Measurements from ENCODE around the gene ZNF592.
"Not testable (repeated sequence)": the region's sequence is repeated elsewhere in the genome, so short reads cannot be mapped to it uniquely, and the experiment has no call there.

ZNF592 gene

DNA sequence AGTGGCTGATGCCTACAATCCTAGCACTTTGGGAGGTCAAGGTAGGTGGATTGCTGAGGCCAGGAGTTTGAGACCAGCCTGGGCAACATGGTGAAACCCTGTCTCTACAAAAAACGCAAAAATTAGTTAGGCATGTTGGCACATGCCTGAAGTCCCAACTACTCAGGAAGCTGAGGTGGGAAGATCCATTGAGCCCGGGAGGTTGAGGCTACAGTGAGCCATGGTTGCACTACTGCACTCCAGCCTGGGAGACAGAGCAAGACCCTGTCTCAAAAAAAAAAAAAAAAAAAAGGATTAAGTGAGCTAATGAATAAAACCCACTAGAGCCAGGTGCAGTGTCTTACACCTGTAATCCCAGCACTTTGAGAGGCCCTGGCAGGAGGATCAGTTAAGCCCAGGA, 25.8 kb upstream of the ZNF592 start:
- Histone ChIP-seq H3K4me3 (ENCODE audit: insufficient read depth, low read depth, low read length) (no peak overlapping the region), H3K9me3 (ENCODE audit: control insufficient read depth, low read length) (no peaks in the 10 kb centered on the region), H3K4me1 (ENCODE audit: control insufficient read depth, insufficient read depth, low read length) (no peaks in the 10 kb centered on the region), H3K36me3 (ENCODE audit: control insufficient read depth, insufficient read depth, low read length) (no peaks in the 10 kb centered on the region), H3K27ac (ENCODE audit: insufficient read depth, low read depth, low read length, poor library complexity, severe bottlenecking) (no peak overlapping the region), H3K27me3 (ENCODE audit: control insufficient read depth, insufficient read depth, low read length, poor library complexity, severe bottlenecking) (no peaks in the 10 kb centered on the region)
- WGBS, 2 experiments, result 94 to 95% methylated on average over 2 of the region's 2 CpGs

GRCh38 chr15:84725001-84725491, 23.3 kb upstream of the ZNF592 start:
- WGBS, 2 experiments, result 86 to 96% methylated on average over 1 of the region's 1 CpG
- Histone ChIP-seq H3K36me3 (ENCODE audit: control insufficient read depth, insufficient read depth, low read length) (no peaks in the 10 kb centered on the region), H3K4me1 (ENCODE audit: control insufficient read depth, insufficient read depth, low read length) (no peaks in the 10 kb centered on the region), H3K4me3 (ENCODE audit: insufficient read depth, low read depth, low read length) (no peak overlapping the region), H3K9me3 (ENCODE audit: control insufficient read depth, low read length) (no peaks in the 10 kb centered on the region), H3K27ac (ENCODE audit: insufficient read depth, low read depth, low read length, poor library complexity, severe bottlenecking) (no peak overlapping the region), H3K27me3 (ENCODE audit: control insufficient read depth, insufficient read depth, low read length, poor library complexity, severe bottlenecking) (no peaks in the 10 kb centered on the region)

DNA sequence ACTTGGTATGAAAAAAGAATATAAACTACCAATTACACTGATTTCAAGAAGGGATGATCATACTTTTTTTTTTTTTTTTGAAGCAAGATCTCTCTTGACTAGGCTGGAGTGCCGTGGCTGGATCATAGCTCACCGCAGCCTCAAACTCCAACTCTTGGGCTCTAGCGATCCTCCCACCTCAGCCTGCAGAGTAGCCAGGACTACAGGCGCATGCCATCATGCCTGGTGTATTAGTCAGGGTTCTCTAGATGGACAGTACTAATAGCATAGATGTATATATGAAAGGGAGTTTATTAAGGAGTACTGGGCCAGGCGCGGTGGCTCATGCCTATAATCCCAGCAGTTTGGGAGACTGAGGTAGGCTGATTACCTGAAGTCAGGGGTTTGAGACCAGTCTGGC, 21.0 kb upstream of the ZNF592 start:
- WGBS, 2 experiments, result 94 to 97% methylated on average over 6 of the region's 6 CpGs
- no peaks in the 10 kb centered on the region for H3K9me3 ChIP-seq (ENCODE audit: control insufficient read depth, low read length)
- H3K36me3 ChIP-seq (ENCODE audit: control insufficient read depth, insufficient read depth, low read length), result no peaks in the 10 kb centered on the region
- no peak overlapping the region for H3K27ac ChIP-seq (ENCODE audit: insufficient read depth, low read depth, low read length, poor library complexity, severe bottlenecking)
- no peaks in the 10 kb centered on the region for H3K27me3 ChIP-seq (ENCODE audit: control insufficient read depth, insufficient read depth, low read length, poor library complexity, severe bottlenecking)
- no peaks in the 10 kb centered on the region for H3K4me1 ChIP-seq (ENCODE audit: control insufficient read depth, insufficient read depth, low read length)
- H3K4me3 ChIP-seq (ENCODE audit: insufficient read depth, low read depth, low read length), result no peak overlapping the region

DNA sequence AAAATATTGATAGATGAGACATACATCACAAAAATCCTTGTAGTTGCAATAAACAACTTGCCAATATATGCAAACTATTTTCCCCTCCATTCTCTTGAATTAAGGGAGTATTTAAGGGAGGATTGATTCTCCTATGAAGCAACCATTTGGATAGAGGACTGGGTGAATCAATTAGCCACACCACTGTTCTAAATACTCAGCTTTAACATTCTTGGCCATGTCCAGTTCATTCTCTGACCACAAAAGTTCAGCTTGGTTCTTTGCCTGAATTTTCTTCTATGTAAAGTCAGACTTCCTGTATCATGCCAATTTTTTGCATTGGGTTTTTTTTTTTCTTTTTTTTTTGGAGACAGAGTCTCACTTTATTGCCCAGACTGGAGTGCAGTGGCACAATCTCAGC, 16.6 kb upstream of the ZNF592 start:
- no peak overlapping the region for H3K27ac ChIP-seq (ENCODE audit: insufficient read depth, low read depth, low read length, poor library complexity, severe bottlenecking)
- peaks cover 11% of the 10 kb centered on the region for H3K4me1 ChIP-seq (ENCODE audit: control insufficient read depth, insufficient read depth, low read length)
- H3K27me3 ChIP-seq (ENCODE audit: control insufficient read depth, insufficient read depth, low read length, poor library complexity, severe bottlenecking), result no peaks in the 10 kb centered on the region
- H3K9me3 ChIP-seq (ENCODE audit: control insufficient read depth, low read length), result no peaks in the 10 kb centered on the region
- no peak overlapping the region for H3K4me3 ChIP-seq (ENCODE audit: insufficient read depth, low read depth, low read length)
- H3K36me3 ChIP-seq (ENCODE audit: control insufficient read depth, insufficient read depth, low read length), result no peaks in the 10 kb centered on the region

DNA sequence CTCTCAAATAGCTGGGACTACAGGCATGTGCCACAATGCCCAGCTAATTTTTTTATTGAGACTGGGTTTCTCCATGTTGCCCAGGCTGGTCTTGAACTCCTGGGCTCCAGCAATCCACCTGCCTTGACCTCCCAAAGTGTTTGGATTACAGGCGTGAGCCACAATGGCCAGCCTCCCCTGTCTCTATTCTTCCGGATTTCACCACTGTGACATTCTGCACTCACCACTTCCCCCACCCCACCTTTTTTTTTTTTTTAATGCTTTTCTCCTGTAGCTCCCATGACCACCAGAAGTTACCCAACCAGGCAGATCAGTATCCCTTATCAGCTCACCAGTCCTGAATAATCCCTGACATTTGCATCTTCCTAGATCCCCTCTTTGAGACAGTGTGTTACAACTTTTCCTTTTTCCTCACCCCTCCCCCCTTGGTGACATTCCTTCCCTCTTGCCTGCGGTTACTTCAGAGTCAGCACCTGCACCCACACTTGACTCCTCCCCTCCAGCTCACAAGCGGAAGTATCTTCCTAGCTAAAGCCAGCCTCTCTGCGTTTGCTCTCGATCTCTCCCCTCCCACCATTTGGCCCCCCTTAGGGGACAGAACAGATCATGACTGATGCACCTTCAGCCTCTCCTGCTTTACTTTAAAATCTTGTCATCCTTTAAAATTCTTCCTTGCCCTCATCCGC, 13.5 kb upstream of the ZNF592 start:
- Histone ChIP-seq H3K9me3 (ENCODE audit: control insufficient read depth, low read length) (no peaks in the 10 kb centered on the region), H3K27ac (ENCODE audit: insufficient read depth, low read depth, low read length, poor library complexity, severe bottlenecking) (no peak overlapping the region), H3K4me3 (ENCODE audit: insufficient read depth, low read depth, low read length) (no peak overlapping the region), H3K27me3 (ENCODE audit: control insufficient read depth, insufficient read depth, low read length, poor library complexity, severe bottlenecking) (no peaks in the 10 kb centered on the region), H3K4me1 (ENCODE audit: control insufficient read depth, insufficient read depth, low read length) (peaks cover 11% of the 10 kb centered on the region), H3K36me3 (ENCODE audit: control insufficient read depth, insufficient read depth, low read length) (no peaks in the 10 kb centered on the region)
- WGBS, 2 experiments, result 12 to 16% methylated on average over 7 of the region's 7 CpGs

DNA sequence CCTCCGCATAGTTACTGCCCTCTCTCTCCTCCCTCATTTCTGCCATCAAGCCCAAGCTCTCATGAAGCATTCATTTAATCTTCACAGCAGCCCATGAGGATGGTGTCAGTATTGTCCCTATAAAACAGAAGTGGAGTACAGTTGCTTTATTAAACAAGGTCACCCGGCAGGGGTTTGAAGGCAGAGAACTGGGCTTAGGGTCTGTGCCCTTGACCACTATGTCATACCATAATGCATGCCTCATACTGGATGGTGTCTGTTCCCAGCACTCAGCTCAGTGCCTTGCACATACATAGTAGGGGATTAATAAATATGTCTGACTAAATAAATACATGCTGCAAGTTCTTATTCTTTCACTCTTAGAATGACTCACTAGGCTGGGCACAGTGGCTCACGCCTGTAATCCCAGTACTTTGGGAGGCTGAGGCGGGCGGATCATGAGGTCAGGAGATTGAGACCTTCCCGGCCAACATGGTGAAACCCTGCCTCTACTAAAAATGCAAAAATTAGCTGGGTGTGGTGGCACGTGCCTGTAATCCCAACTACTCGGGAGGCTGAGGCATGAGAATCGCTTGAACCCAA, 12.8 kb upstream of the ZNF592 start:
- peaks cover 11% of the 10 kb centered on the region for H3K4me1 ChIP-seq (ENCODE audit: control insufficient read depth, insufficient read depth, low read length)
- H3K4me3 ChIP-seq (ENCODE audit: insufficient read depth, low read depth, low read length); H3K27ac ChIP-seq (ENCODE audit: insufficient read depth, low read depth, low read length, poor library complexity, severe bottlenecking); H3K27me3 ChIP-seq (ENCODE audit: control insufficient read depth, insufficient read depth, low read length, poor library complexity, severe bottlenecking); H3K9me3 ChIP-seq (ENCODE audit: control insufficient read depth, low read length); H3K36me3 ChIP-seq (ENCODE audit: control insufficient read depth, insufficient read depth, low read length): not testable (repeated sequence)
- 79 to 83% methylated on average over 9 of the region's 9 CpGs for WGBS, 2 experiments

DNA sequence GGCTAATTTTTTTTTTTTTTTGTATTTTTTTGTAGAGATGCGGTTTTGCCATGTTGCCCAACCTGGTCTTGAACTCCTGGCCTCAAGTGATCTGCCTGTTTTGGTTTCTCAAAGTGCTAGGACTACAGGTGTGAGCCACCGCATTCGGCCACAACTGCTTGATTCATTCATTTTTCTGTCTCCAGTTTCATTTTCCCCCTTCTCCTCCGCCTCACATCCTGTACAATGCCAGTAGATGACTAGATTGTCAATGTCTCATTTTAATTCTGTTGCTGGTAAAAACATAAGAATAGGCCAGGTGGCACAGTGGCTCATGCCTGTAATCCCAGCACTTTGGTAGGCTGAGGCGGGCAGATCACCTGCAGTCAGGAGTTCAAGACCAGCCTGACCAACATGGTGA, 12.0 kb upstream of the ZNF592 start:
- Histone ChIP-seq H3K36me3 (ENCODE audit: control insufficient read depth, insufficient read depth, low read length) (no peaks in the 10 kb centered on the region), H3K9me3 (ENCODE audit: control insufficient read depth, low read length) (no peaks in the 10 kb centered on the region), H3K27ac (ENCODE audit: insufficient read depth, low read depth, low read length, poor library complexity, severe bottlenecking) (no peak overlapping the region), H3K4me1 (ENCODE audit: control insufficient read depth, insufficient read depth, low read length) (peaks cover 11% of the 10 kb centered on the region), H3K27me3 (ENCODE audit: control insufficient read depth, insufficient read depth, low read length, poor library complexity, severe bottlenecking) (no peaks in the 10 kb centered on the region), H3K4me3 (ENCODE audit: insufficient read depth, low read depth, low read length) (no peak overlapping the region)
- WGBS, 2 experiments, result 91 to 96% methylated on average over 5 of the region's 5 CpGs

- H3K4me3 ChIP-seq (ENCODE audit: insufficient read depth, low read depth, low read length), result no peak overlapping the region
- no peaks in the 10 kb centered on the region for H3K9me3 ChIP-seq (ENCODE audit: control insufficient read depth, low read length)
- no peaks in the 10 kb centered on the region for H3K36me3 ChIP-seq (ENCODE audit: control insufficient read depth, insufficient read depth, low read length)
- no peaks in the 10 kb centered on the region for H3K27me3 ChIP-seq (ENCODE audit: control insufficient read depth, insufficient read depth, low read length, poor library complexity, severe bottlenecking)
- WGBS, 2 experiments, result 94% methylated on average over 2 of the region's 2 CpGs
- H3K4me1 ChIP-seq (ENCODE audit: control insufficient read depth, insufficient read depth, low read length), result peaks cover 11% of the 10 kb centered on the region
- no peak overlapping the region for H3K27ac ChIP-seq (ENCODE audit: insufficient read depth, low read depth, low read length, poor library complexity, severe bottlenecking)
Measured at GRCh38 chr15:84737005-84737404, 11.4 kb upstream of the ZNF592 start.

GRCh38 chr15:84740691-84741090, 7.7 kb upstream of the ZNF592 start:
- no peaks in the 10 kb centered on the region for H3K4me1 ChIP-seq (ENCODE audit: control insufficient read depth, insufficient read depth, low read length)
- WGBS, 2 experiments, result 91% methylated on average over 4 of the region's 4 CpGs
- no peak overlapping the region for H3K27ac ChIP-seq (ENCODE audit: insufficient read depth, low read depth, low read length, poor library complexity, severe bottlenecking)
- no peak overlapping the region for H3K4me3 ChIP-seq (ENCODE audit: insufficient read depth, low read depth, low read length)
- no peaks in the 10 kb centered on the region for H3K36me3 ChIP-seq (ENCODE audit: control insufficient read depth, insufficient read depth, low read length)
- no peaks in the 10 kb centered on the region for H3K27me3 ChIP-seq (ENCODE audit: control insufficient read depth, insufficient read depth, low read length, poor library complexity, severe bottlenecking)
- H3K9me3 ChIP-seq (ENCODE audit: control insufficient read depth, low read length), result no peaks in the 10 kb centered on the region

DNA sequence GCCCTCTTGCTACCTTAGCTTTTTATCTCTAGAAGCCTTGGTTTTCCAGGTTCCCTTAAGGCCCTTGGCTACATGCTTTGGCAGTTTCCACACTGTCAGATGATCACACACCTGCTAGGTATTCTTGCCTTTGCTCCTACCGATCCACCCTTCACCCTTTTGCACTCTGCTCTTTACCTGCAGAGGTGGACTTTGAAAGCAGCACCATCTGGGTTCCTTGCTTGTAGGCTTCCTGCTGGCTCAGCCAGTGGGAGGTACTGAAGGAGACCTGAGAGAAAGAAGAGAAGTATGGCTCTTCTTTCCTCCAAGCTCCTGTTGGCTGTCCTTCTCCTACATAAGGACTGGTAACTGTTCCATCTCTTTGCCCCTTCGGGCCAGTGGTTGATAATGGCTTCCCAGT, 7.3 kb upstream of the ZNF592 start:
- Histone ChIP-seq H3K9me3 (ENCODE audit: control insufficient read depth, low read length) (no peaks in the 10 kb centered on the region), H3K27ac (ENCODE audit: insufficient read depth, low read depth, low read length, poor library complexity, severe bottlenecking) (no peak overlapping the region), H3K27me3 (ENCODE audit: control insufficient read depth, insufficient read depth, low read length, poor library complexity, severe bottlenecking) (no peaks in the 10 kb centered on the region), H3K4me1 (ENCODE audit: control insufficient read depth, insufficient read depth, low read length) (no peaks in the 10 kb centered on the region), H3K36me3 (ENCODE audit: control insufficient read depth, insufficient read depth, low read length) (no peaks in the 10 kb centered on the region), H3K4me3 (ENCODE audit: insufficient read depth, low read depth, low read length) (no peak overlapping the region)
- WGBS, 2 experiments, result 84 to 86% methylated on average over 2 of the region's 2 CpGs
